GM23338 (cell line): Measurements from ENCODE around the gene PRR36. TPM values are rescaled to one million over a fixed set of nuclear protein-coding genes. Genes with fewer than 3 reads are reported as not detected.

Experiments
- ATAC-seq: fragments of 200-7000 bp; cut with Tn5 transposase; 3 replicates; pipeline ENCODE4 v1.9.1; 2020
- DNase-seq: peaks from one replicate; pipeline ENCODE4 v3.0.0-alpha.2; 2015; ENCODE audit warnings: low spot score
- H2AFZ ChIP-seq: fragments of 200-600 bp; sonication (generic); 2 replicates; pipeline ENCODE4 v1.8.0; 2016; ENCODE audit warnings: antibody characterized with exemption, mild to moderate bottlenecking, moderate library complexity
- H3F3A ChIP-seq: fragments of 200-600 bp; sonication (generic); replicated peaks from 2 replicates; pipeline ENCODE4 v1.8.0; 2017; ENCODE audit warnings: antibody characterized with exemption, mixed run types, low read depth
- H3K27ac ChIP-seq: fragments of 200-600 bp; sonication (generic); 2 replicates; pipeline ENCODE4 v1.6.1; 2016; ENCODE audit warnings: low read depth
- H3K27me3 ChIP-seq: fragments of 200-600 bp; sonication (generic); 2 replicates; pipeline ENCODE4 v1.8.0; 2016; ENCODE audit warnings: mild to moderate bottlenecking, mixed run types, moderate library complexity; ENCODE audit not compliant: insufficient read depth
- H3K36me3 ChIP-seq: fragments of 200-600 bp; sonication (generic); 2 replicates; pipeline ENCODE4 v1.8.0; 2016; ENCODE audit warnings: mild to moderate bottlenecking; ENCODE audit not compliant: insufficient read depth
- H3K4me1 ChIP-seq: fragments of 200-600 bp; sonication (generic); 2 replicates; pipeline ENCODE4 v1.8.0; 2016; ENCODE audit warnings: mild to moderate bottlenecking, moderate library complexity; ENCODE audit not compliant: insufficient read depth
- H3K4me2 ChIP-seq: fragments of 200-600 bp; sonication (generic); 2 replicates; pipeline ENCODE4 v1.7.1; 2017; ENCODE audit warnings: mixed run types
- H3K4me3 ChIP-seq: fragments of 200-600 bp; sonication (generic); 2 replicates; pipeline ENCODE4 v1.6.1; 2016; ENCODE audit warnings: mixed run types
- H3K79me2 ChIP-seq: fragments of 200-600 bp; sonication (generic); replicated peaks from 2 replicates; pipeline ENCODE4 v1.8.0; 2017; ENCODE audit warnings: mild to moderate bottlenecking; ENCODE audit not compliant: insufficient read depth
- H3K9me2 ChIP-seq: fragments of 200-600 bp; sonication (generic); 2 replicates; pipeline ENCODE4 v1.8.0; 2017; ENCODE audit not compliant: insufficient read depth
- H4K20me1 ChIP-seq: fragments of 200-600 bp; sonication (generic); replicated peaks from 2 replicates; pipeline ENCODE4 v1.8.0; 2017; ENCODE audit warnings: mild to moderate bottlenecking; ENCODE audit not compliant: insufficient read depth
- H3K27ac Mint-ChIP-seq: 2 replicates; pipeline ENCODE4 v1.8.0; 2020; ENCODE audit warnings: inconsistent platforms, mild to moderate bottlenecking, moderate library complexity, mixed read lengths
- H3K27me3 Mint-ChIP-seq: 3 replicates; pipeline ENCODE4 v1.8.0; 2022; ENCODE audit warnings: low read depth, mild to moderate bottlenecking, moderate library complexity, mixed read lengths, inconsistent platforms; ENCODE audit not compliant: insufficient read depth, poor library complexity
- H3K36me3 Mint-ChIP-seq: 3 replicates; pipeline ENCODE4 v1.8.0; 2021; ENCODE audit warnings: low read depth, mild to moderate bottlenecking, inconsistent platforms, moderate library complexity, mixed read lengths
- H3K4me1 Mint-ChIP-seq: 3 replicates; pipeline ENCODE4 v1.8.0; 2020; ENCODE audit warnings: mild to moderate bottlenecking, inconsistent platforms, mixed read lengths
- H3K4me3 Mint-ChIP-seq: 3 replicates; pipeline ENCODE4 v1.8.0; 2021; ENCODE audit warnings: moderate library complexity, mild to moderate bottlenecking, inconsistent platforms, mixed read lengths
- H3K9me3 Mint-ChIP-seq: 3 replicates; pipeline ENCODE4 v1.8.0; 2020; ENCODE audit warnings: moderate library complexity, mild to moderate bottlenecking, inconsistent platforms, mixed read lengths
- CREB1 ChIP-seq: fragments of 250-450 bp; sonication (Bioruptor Pico); IDR thresholded peaks from 2 replicates; pipeline ENCODE4 v1.5.0; 2020; ENCODE audit warnings: low read depth, mild to moderate bottlenecking, moderate library complexity
- EZH2 ChIP-seq: fragments of 200-600 bp; sonication (generic); IDR thresholded peaks from one replicate; pipeline ENCODE4 v1.8.0; 2017; ENCODE audit warnings: antibody characterized with exemption, mild to moderate bottlenecking, low read depth; ENCODE audit not compliant: unreplicated experiment
- EZH2phosphoT487 ChIP-seq: fragments of 200-600 bp; sonication (generic); IDR thresholded peaks from one replicate; pipeline ENCODE4 v1.8.1; 2018; ENCODE audit warnings: antibody characterized with exemption; ENCODE audit not compliant: unreplicated experiment
- JUNB ChIP-seq: IDR thresholded peaks from one replicate; pipeline ENCODE4 v1.6.1; 2016; ENCODE audit warnings: antibody characterized with exemption; ENCODE audit not compliant: unreplicated experiment
- NANOG ChIP-seq: IDR thresholded peaks from 2 replicates; pipeline ENCODE4 v1.6.1; 2016; ENCODE audit warnings: antibody characterized with exemption, borderline replicate concordance
- POLR2AphosphoS5 ChIP-seq: IDR thresholded peaks from 2 replicates; pipeline ENCODE4 v1.6.1; 2016; ENCODE audit warnings: antibody characterized with exemption, low read depth
- STAT1 ChIP-seq: IDR thresholded peaks from one replicate; pipeline ENCODE4 v1.6.1; 2016; ENCODE audit warnings: antibody characterized with exemption; ENCODE audit not compliant: unreplicated experiment
- polyA plus RNA-seq: library from polyadenylated mRNA; unstranded; fragments of >200 nt; fragmentation: Nextera tagmentation; extraction: Ambion mirVana; gene quantifications from 2 replicates; pipeline ENCODE4 v1.2.1, GENCODE V29; 2016
- total RNA-seq: library from RNA; depleted of rRNA; stranded (reverse); fragments of >200 nt; shearing (Covaris generic); gene quantifications from 2 replicates; pipeline ENCODE4 v1.2.3, GENCODE V29; 2014
- TF ChIP-seq, protein P1 (sequence below), 2 experiments: fragments of 200-600 bp in 1 of 2; sonication (generic) in 1 of 2; conservative IDR thresholded peaks; 2 replicates each; pipeline versions ENCODE4 v1.5.1 to v1.6.1; 2016 to 2017; ENCODE audit warnings: antibody characterized with exemption in 2 of 2, low read depth in 2 of 2, mild to moderate bottlenecking in 2 of 2, moderate library complexity in 1 of 2
- TF ChIP-seq, protein P2 (sequence below): IDR thresholded peaks from one replicate; pipeline ENCODE4 v1.6.1; 2018; ENCODE audit warnings: antibody characterized with exemption; ENCODE audit not compliant: unreplicated experiment

PRR36 gene
- total and polyA plus RNA-seq, 2 experiments from 2014 or later = 17.6 to 17.9 TPM

DNA sequence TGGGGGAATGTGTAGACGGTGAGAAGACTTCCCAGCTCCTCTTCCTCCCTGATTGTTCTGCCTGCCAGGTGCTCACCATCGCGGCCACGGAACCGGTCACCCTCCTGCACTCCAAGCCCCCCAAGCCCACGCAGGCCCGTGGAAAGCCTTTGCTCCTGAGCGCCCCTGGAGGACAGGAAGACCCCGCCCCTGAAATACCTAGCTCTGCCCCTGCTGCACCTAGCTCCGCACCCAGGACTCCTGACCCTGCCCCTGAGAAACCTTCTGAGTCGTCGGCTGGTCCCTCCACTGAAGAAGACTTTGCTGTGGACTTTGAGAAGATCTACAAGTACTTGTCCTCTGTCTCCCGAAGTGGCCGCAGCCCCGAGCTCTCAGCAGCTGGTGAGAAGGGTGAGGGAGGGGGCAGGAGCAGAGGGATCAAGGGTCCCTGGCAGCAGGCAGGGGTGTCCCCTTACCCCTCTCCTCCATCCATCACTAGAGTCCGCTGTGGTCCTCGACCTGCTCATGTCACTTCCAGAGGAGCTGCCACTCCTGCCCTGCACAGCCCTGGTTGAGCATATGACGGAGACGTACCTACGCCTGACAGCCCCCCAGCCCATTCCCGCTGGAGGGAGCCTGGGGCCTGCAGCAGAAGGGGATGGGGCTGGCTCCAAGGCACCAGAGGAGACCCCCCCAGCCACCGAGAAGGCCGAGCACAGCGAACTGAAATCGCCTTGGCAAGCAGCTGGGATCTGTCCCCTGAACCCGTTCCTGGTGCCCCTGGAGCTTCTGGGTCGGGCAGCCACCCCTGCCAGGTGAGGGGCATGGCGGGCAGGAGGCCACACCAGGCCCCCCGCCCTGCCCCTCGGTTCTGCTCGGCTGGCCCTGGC is 48.0 kb upstream of the PRR36 start:
- no peak overlapping the region for H3K27ac ChIP-seq
- no peak overlapping the region for H3K4me3 ChIP-seq
- TF ChIP-seq CREB1 = no peak
- TF ChIP-seq STAT1 = no peak
- TF ChIP-seq, protein P1, sequence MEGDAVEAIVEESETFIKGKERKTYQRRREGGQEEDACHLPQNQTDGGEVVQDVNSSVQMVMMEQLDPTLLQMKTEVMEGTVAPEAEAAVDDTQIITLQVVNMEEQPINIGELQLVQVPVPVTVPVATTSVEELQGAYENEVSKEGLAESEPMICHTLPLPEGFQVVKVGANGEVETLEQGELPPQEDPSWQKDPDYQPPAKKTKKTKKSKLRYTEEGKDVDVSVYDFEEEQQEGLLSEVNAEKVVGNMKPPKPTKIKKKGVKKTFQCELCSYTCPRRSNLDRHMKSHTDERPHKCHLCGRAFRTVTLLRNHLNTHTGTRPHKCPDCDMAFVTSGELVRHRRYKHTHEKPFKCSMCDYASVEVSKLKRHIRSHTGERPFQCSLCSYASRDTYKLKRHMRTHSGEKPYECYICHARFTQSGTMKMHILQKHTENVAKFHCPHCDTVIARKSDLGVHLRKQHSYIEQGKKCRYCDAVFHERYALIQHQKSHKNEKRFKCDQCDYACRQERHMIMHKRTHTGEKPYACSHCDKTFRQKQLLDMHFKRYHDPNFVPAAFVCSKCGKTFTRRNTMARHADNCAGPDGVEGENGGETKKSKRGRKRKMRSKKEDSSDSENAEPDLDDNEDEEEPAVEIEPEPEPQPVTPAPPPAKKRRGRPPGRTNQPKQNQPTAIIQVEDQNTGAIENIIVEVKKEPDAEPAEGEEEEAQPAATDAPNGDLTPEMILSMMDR (conservative IDR thresholded peaks at IDR 0.05; ENCODE audit: low read depth in 2 of 2) = peak; percentile 31 to 34; a peak in 2 of 4 replicates
- peaks cover 21% of the 10 kb centered on the region for H3K27me3 ChIP-seq
- no peak overlapping the region for H3K4me2 ChIP-seq
- no peak overlapping the region for H3K27ac Mint-ChIP-seq
- H3K27me3 Mint-ChIP-seq = peaks cover 37% of the 10 kb centered on the region
- H3K4me1 ChIP-seq = peaks cover 4% of the 10 kb centered on the region; the same call in 1 of the 2 replicates
- H3K9me3 Mint-ChIP-seq = no peaks in the 10 kb centered on the region
- ATAC-seq (no peak), DNase-seq (no peak)
- H2AFZ ChIP-seq = no peak overlapping the region
- H3K4me3 Mint-ChIP-seq = peak overlapping the region; percentile 21; the same call in 1 of the 3 replicates
- peaks cover 13% of the 10 kb centered on the region; the same call in 2 of the 3 replicates for H3K4me1 Mint-ChIP-seq
- no peaks in the 10 kb centered on the region for H3K79me2 ChIP-seq
- no peaks in the 10 kb centered on the region for H3K36me3 ChIP-seq
- H4K20me1 ChIP-seq = peaks cover 9% of the 10 kb centered on the region; the same call in 1 of the 2 replicates
- H3K9me2 ChIP-seq = no peaks in the 10 kb centered on the region
- peaks cover 14% of the 10 kb centered on the region; the same call in 1 of the 3 replicates for H3K36me3 Mint-ChIP-seq
- peaks cover 33% of the 10 kb centered on the region for H3F3A ChIP-seq

DNA sequence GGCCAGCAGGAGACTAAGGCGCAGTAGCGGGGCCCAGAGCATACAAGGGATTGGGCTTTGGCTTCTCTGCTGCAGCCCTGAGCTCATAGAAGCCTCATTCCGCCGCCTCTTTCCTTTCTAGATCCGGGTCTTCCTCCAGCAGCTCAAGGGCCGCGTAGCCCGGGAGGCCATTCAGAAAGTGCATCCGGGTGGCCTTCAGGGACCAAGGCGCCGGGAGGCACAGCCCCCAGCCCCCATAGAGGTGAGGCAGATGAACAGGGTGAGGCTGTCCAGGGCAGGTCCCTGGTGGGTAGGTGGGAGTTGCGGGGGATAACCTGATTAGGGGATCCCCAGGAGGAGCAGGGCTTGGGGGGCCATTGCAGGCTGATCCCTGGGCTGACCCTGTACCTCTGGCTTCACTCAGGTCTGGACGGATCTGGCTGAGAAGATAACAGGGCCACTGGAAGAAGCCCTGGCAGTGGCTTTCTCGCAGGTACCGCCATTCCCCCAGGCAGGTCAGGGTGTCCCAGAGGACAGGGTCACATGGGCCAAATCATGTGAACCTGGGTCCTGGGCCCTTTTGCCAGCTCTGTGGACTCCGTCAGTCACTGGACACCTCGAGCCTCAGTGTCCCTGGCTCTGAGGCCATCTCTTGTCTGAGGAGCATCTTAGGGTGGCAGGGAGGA is 47.2 kb upstream of the PRR36 start:
- Mint-ChIP-seq H3K4me3 (peak overlapping the region; percentile 74), H3K9me3 (peaks cover 2% of the 10 kb centered on the region; the same call in 1 of the 3 replicates), H3K4me1 (peaks cover 14% of the 10 kb centered on the region; the same call in 2 of the 3 replicates), H3K27ac (no peak overlapping the region), H3K27me3 (peaks cover 41% of the 10 kb centered on the region), H3K36me3 (peaks cover 13% of the 10 kb centered on the region; the same call in 1 of the 3 replicates)
- peak overlapping the region; percentile 53 for H3K4me3 ChIP-seq
- peaks cover 29% of the 10 kb centered on the region for H3K27me3 ChIP-seq
- no peaks in the 10 kb centered on the region for H3K36me3 ChIP-seq
- H3K9me2 ChIP-seq = no peaks in the 10 kb centered on the region
- H3K4me1 ChIP-seq = peaks cover under 1% of the 10 kb centered on the region; the same call in 1 of the 2 replicates
- no peak for ATAC-seq
- H4K20me1 ChIP-seq = peaks cover 9% of the 10 kb centered on the region; the same call in 1 of the 2 replicates
- peaks cover 30% of the 10 kb centered on the region for H3F3A ChIP-seq
- H2AFZ ChIP-seq = no peak overlapping the region
- H3K79me2 ChIP-seq = no peaks in the 10 kb centered on the region
- H3K4me2 ChIP-seq = peak overlapping the region; percentile 75
- DNase-seq = no peak
- no peak overlapping the region for H3K27ac ChIP-seq
- TF ChIP-seq STAT1 = no peak
- TF ChIP-seq NANOG = no peak
- no peak for TF ChIP-seq EZH2phosphoT487
- TF ChIP-seq, protein P2, sequence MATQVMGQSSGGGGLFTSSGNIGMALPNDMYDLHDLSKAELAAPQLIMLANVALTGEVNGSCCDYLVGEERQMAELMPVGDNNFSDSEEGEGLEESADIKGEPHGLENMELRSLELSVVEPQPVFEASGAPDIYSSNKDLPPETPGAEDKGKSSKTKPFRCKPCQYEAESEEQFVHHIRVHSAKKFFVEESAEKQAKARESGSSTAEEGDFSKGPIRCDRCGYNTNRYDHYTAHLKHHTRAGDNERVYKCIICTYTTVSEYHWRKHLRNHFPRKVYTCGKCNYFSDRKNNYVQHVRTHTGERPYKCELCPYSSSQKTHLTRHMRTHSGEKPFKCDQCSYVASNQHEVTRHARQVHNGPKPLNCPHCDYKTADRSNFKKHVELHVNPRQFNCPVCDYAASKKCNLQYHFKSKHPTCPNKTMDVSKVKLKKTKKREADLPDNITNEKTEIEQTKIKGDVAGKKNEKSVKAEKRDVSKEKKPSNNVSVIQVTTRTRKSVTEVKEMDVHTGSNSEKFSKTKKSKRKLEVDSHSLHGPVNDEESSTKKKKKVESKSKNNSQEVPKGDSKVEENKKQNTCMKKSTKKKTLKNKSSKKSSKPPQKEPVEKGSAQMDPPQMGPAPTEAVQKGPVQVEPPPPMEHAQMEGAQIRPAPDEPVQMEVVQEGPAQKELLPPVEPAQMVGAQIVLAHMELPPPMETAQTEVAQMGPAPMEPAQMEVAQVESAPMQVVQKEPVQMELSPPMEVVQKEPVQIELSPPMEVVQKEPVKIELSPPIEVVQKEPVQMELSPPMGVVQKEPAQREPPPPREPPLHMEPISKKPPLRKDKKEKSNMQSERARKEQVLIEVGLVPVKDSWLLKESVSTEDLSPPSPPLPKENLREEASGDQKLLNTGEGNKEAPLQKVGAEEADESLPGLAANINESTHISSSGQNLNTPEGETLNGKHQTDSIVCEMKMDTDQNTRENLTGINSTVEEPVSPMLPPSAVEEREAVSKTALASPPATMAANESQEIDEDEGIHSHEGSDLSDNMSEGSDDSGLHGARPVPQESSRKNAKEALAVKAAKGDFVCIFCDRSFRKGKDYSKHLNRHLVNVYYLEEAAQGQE = no peak
- TF ChIP-seq EZH2 = no peak
- TF ChIP-seq, protein P1 (conservative IDR thresholded peaks at IDR 0.05; ENCODE audit: low read depth in 2 of 2) = no peak
- TF ChIP-seq POLR2AphosphoS5 = no peak
- no peak for TF ChIP-seq JUNB
